Measurements from ENCODE around the gene MPRIP.

DNA sequence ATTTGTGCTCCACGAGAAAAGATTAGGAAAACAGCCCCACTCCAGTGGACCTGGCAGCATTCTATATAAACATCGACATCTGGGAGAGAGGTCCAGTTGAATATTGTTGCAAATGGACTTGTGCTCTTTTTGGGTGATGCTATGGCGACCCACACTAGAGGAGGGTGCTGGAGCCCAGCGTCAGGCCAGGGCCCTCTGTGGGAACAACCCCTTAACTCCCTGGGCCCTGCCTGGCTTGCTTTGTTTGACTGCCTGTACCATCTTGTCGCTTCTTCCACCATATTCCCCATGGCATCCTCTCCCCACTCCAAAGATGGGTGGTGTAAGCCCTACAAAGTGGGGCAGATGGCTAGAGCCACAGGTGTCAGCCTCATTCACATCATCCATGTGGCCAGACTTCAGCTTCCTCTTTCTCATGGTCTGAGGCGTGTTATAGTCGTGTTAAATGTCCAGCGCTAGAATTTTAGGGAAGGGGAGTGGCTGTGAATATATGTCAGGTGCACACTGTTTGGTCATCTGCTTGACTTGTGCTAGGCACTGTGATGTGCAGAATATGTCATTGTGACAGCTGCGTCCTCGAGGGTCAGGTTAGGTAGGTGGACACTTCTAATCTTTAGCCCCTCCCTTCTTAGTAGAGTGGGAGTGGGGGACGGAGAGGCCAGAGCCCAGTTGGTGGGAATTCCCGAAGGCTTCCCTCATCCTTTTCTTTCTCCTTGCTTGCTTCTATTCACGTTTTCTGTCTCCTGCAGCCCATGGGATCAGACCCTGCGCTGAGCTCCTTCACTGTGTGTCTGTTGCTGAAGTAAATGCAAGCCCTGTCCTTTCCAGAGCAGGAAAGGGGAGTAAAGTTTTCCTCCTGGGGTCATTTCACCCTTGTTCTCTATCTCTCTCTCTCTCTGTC, 49.8 kb downstream of the MPRIP start:
- TF ChIP-seq, protein P1, sequence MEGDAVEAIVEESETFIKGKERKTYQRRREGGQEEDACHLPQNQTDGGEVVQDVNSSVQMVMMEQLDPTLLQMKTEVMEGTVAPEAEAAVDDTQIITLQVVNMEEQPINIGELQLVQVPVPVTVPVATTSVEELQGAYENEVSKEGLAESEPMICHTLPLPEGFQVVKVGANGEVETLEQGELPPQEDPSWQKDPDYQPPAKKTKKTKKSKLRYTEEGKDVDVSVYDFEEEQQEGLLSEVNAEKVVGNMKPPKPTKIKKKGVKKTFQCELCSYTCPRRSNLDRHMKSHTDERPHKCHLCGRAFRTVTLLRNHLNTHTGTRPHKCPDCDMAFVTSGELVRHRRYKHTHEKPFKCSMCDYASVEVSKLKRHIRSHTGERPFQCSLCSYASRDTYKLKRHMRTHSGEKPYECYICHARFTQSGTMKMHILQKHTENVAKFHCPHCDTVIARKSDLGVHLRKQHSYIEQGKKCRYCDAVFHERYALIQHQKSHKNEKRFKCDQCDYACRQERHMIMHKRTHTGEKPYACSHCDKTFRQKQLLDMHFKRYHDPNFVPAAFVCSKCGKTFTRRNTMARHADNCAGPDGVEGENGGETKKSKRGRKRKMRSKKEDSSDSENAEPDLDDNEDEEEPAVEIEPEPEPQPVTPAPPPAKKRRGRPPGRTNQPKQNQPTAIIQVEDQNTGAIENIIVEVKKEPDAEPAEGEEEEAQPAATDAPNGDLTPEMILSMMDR (conservative IDR thresholded peaks at IDR 0.05): no peak
- TF ChIP-seq ZFX (IDR thresholded peaks at IDR 0.05): no peak
